ENCODE data around the gene GATD1.

- TF ChIP-seq, protein P1, sequence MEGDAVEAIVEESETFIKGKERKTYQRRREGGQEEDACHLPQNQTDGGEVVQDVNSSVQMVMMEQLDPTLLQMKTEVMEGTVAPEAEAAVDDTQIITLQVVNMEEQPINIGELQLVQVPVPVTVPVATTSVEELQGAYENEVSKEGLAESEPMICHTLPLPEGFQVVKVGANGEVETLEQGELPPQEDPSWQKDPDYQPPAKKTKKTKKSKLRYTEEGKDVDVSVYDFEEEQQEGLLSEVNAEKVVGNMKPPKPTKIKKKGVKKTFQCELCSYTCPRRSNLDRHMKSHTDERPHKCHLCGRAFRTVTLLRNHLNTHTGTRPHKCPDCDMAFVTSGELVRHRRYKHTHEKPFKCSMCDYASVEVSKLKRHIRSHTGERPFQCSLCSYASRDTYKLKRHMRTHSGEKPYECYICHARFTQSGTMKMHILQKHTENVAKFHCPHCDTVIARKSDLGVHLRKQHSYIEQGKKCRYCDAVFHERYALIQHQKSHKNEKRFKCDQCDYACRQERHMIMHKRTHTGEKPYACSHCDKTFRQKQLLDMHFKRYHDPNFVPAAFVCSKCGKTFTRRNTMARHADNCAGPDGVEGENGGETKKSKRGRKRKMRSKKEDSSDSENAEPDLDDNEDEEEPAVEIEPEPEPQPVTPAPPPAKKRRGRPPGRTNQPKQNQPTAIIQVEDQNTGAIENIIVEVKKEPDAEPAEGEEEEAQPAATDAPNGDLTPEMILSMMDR (conservative IDR thresholded peaks at IDR 0.05), result no peak
- no peak for TF ChIP-seq ZFX (IDR thresholded peaks at IDR 0.05)
Observed at GRCh38 chr11:821512-822371, 44.5 kb upstream of the GATD1 start.

Data from C4-2B (cell line).